ENCODE data around the gene LMF1.

Gene LMF1

GRCh38 chr16:850668-851067, 120.1 kb downstream of the LMF1 start:
- Histone ChIP-seq H3K4me1 (ENCODE audit: control insufficient read depth, insufficient read depth, low read length) (no peaks in the 10 kb centered on the region), H3K27me3 (ENCODE audit: control insufficient read depth, insufficient read depth, low read length) (no peaks in the 10 kb centered on the region), H3K27ac (ENCODE audit: low read depth, low read length) (no peak overlapping the region), H3K4me3 (ENCODE audit: low read depth, low read length) (no peak overlapping the region), H3K36me3 (ENCODE audit: control insufficient read depth, insufficient read depth, low read length) (no peaks in the 10 kb centered on the region), H3K9ac (ENCODE audit: low read depth, low read length) (no peak overlapping the region), H3K9me3 (ENCODE audit: control insufficient read depth, insufficient read depth, low read length) (peaks cover 41% of the 10 kb centered on the region)

GRCh38 chr16:848510-849253, 122.1 kb downstream of the LMF1 start:
- Histone ChIP-seq H3K4me1 (ENCODE audit: control insufficient read depth, insufficient read depth, low read length) (no peaks in the 10 kb centered on the region), H3K36me3 (ENCODE audit: control insufficient read depth, insufficient read depth, low read length) (no peaks in the 10 kb centered on the region), H3K9ac (ENCODE audit: low read depth, low read length) (no peak overlapping the region), H3K4me3 (ENCODE audit: low read depth, low read length) (no peak overlapping the region), H3K27ac (ENCODE audit: low read depth, low read length) (no peak overlapping the region), H3K27me3 (ENCODE audit: control insufficient read depth, insufficient read depth, low read length) (no peaks in the 10 kb centered on the region), H3K9me3 (ENCODE audit: control insufficient read depth, insufficient read depth, low read length) (peaks cover 41% of the 10 kb centered on the region)

DNA sequence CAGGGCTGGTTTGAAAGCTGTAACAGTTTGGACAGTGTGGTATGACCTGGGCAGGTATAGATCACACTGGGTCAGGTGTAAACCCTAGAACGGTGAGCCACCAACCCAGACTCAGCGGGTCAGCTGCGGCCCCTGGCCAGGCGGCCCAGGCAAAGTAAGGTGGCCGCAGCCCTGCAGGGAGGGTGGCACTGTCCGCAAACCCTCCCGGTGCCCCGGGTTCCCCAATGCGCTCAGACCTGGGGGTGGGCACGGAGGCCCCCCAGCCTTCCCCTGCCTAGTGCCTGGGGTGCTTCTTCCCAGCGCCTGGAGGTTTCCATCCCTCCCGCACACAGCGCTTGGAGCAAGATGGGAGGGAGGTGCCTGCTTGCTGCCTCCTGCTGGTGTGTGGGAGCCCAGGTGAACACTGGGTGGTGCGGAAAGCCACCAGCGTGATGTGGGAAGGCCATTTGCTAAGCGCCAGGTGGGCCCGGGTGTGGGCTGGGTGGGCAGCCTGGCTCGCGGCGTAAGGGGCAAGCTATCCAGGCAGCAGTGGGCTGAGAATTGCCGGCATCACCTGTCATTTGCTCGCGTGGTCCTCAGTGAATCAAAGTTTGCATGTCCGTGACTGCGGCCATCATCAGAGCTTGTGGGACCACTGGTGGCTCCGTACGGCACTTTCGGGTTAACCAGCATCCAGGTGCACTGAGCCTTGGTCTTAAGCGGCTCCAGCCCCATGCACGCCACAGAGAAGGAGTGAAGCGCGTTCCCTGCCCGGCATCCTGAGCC, 122.9 kb downstream of the LMF1 start:
- Histone ChIP-seq H3K4me1 (ENCODE audit: control insufficient read depth, insufficient read depth, low read length) (no peaks in the 10 kb centered on the region), H3K9me3 (ENCODE audit: control insufficient read depth, insufficient read depth, low read length) (peaks cover 41% of the 10 kb centered on the region), H3K4me3 (ENCODE audit: low read depth, low read length) (no peak overlapping the region), H3K9ac (ENCODE audit: low read depth, low read length) (no peak overlapping the region), H3K27me3 (ENCODE audit: control insufficient read depth, insufficient read depth, low read length) (no peaks in the 10 kb centered on the region), H3K27ac (ENCODE audit: low read depth, low read length) (no peak overlapping the region), H3K36me3 (ENCODE audit: control insufficient read depth, insufficient read depth, low read length) (no peaks in the 10 kb centered on the region)

- H3K27me3 ChIP-seq (ENCODE audit: control insufficient read depth, insufficient read depth, low read length): no peaks in the 10 kb centered on the region
- no peaks in the 10 kb centered on the region for H3K36me3 ChIP-seq (ENCODE audit: control insufficient read depth, insufficient read depth, low read length)
- H3K9me3 ChIP-seq (ENCODE audit: control insufficient read depth, insufficient read depth, low read length): peaks cover 39% of the 10 kb centered on the region
- H3K27ac ChIP-seq (ENCODE audit: low read depth, low read length): no peak overlapping the region
- no peaks in the 10 kb centered on the region for H3K4me1 ChIP-seq (ENCODE audit: control insufficient read depth, insufficient read depth, low read length)
- H3K9ac ChIP-seq (ENCODE audit: low read depth, low read length): no peak overlapping the region
- H3K4me3 ChIP-seq (ENCODE audit: low read depth, low read length): no peak overlapping the region
These were observed 123.6 kb downstream of the LMF1 start for GRCh38 chr16:847151-847550.

DNA sequence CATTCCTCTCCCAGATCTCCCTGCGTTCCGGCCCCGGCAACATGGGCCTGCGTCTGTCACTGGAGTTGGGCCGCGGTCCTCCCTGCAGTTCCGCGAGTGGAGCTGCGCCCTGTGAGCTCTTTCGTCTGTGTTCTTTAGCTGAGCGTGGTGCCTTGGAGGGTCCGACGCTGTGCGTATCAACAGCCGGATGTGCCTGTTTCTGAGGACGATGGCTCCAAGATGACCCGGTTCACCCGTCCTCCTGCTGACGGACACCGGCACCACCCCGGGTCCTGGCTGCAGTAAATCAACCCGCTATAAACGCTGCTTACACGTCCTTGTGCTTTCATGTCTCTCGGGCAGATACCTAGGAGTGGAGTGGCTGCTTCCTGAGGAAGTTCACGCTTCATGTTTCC, 125.4 kb downstream of the LMF1 start:
- no peaks in the 10 kb centered on the region for H3K36me3 ChIP-seq (ENCODE audit: control insufficient read depth, insufficient read depth, low read length)
- H3K4me3 ChIP-seq (ENCODE audit: low read depth, low read length): no peak overlapping the region
- H3K27me3 ChIP-seq (ENCODE audit: control insufficient read depth, insufficient read depth, low read length): no peaks in the 10 kb centered on the region
- H3K4me1 ChIP-seq (ENCODE audit: control insufficient read depth, insufficient read depth, low read length): no peaks in the 10 kb centered on the region
- peaks cover 21% of the 10 kb centered on the region for H3K9me3 ChIP-seq (ENCODE audit: control insufficient read depth, insufficient read depth, low read length)
- H3K9ac ChIP-seq (ENCODE audit: low read depth, low read length): no peak overlapping the region
- no peak overlapping the region for H3K27ac ChIP-seq (ENCODE audit: low read depth, low read length)

GRCh38 chr16:844638-845350, 126.0 kb downstream of the LMF1 start:
- H3K4me3 ChIP-seq (ENCODE audit: low read depth, low read length): no peak overlapping the region
- H3K36me3 ChIP-seq (ENCODE audit: control insufficient read depth, insufficient read depth, low read length): no peaks in the 10 kb centered on the region
- no peaks in the 10 kb centered on the region for H3K27me3 ChIP-seq (ENCODE audit: control insufficient read depth, insufficient read depth, low read length)
- no peaks in the 10 kb centered on the region for H3K4me1 ChIP-seq (ENCODE audit: control insufficient read depth, insufficient read depth, low read length)
- H3K9ac ChIP-seq (ENCODE audit: low read depth, low read length): no peak overlapping the region
- peaks cover 16% of the 10 kb centered on the region for H3K9me3 ChIP-seq (ENCODE audit: control insufficient read depth, insufficient read depth, low read length)
- no peak overlapping the region for H3K27ac ChIP-seq (ENCODE audit: low read depth, low read length)

- H3K4me3 ChIP-seq (ENCODE audit: low read depth, low read length): no peak overlapping the region
- no peaks in the 10 kb centered on the region for H3K27me3 ChIP-seq (ENCODE audit: control insufficient read depth, insufficient read depth, low read length)
- no peaks in the 10 kb centered on the region for H3K36me3 ChIP-seq (ENCODE audit: control insufficient read depth, insufficient read depth, low read length)
- no peak overlapping the region for H3K27ac ChIP-seq (ENCODE audit: low read depth, low read length)
- H3K4me1 ChIP-seq (ENCODE audit: control insufficient read depth, insufficient read depth, low read length): no peaks in the 10 kb centered on the region
- no peak overlapping the region for H3K9ac ChIP-seq (ENCODE audit: low read depth, low read length)
- peaks cover 7% of the 10 kb centered on the region for H3K9me3 ChIP-seq (ENCODE audit: control insufficient read depth, insufficient read depth, low read length)
These were observed 127.0 kb downstream of the LMF1 start for GRCh38 chr16:843771-844170.

DNA sequence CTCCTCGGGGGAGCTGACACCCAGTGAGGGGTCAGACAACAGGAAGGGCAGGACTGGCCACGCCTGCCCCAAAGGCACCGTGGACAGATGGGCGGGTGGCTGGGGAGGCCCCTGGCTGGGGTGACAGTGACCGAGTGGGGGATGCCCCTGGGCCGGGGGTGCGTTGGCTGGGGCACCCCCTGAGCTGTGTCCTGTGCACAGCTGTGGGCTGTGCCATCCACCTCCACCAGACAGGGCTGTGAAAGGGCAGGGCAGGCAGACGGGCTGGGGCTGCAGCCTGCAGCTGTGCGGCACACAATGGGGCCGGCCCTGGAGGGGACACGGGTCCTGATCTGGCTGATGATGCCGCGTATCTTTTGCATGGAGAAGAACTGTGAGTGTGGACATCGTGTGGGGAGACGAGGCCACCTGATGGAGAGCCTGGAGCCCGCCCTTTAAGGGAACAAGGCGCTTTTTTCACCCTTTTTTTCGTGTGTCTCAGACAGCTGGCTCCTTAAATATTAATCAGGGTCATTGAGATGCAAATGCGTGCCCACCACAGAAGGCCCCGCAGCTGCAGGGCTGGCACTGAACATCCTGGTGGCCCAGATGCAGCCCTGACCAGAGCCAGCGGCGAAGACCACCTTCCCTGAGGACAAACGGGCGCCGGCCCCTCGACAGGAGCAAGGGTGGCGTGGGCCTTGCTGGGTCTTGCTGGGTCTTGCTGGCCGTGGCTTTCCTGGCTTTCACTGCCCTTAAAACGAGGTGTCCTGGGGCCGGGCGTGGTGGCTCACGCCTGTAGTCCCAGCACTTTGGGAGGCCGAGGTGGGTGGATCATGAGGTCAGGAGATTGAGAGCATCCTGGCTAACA, 127.8 kb downstream of the LMF1 start:
- H3K9me3 ChIP-seq (ENCODE audit: control insufficient read depth, insufficient read depth, low read length): no peaks in the 10 kb centered on the region; the same call in 1 of the 2 replicates
- no peaks in the 10 kb centered on the region for H3K27me3 ChIP-seq (ENCODE audit: control insufficient read depth, insufficient read depth, low read length)
- H3K36me3 ChIP-seq (ENCODE audit: control insufficient read depth, insufficient read depth, low read length): no peaks in the 10 kb centered on the region
- H3K9ac ChIP-seq (ENCODE audit: low read depth, low read length): no peak overlapping the region
- H3K4me1 ChIP-seq (ENCODE audit: control insufficient read depth, insufficient read depth, low read length): no peaks in the 10 kb centered on the region
- H3K4me3 ChIP-seq (ENCODE audit: low read depth, low read length): no peak overlapping the region
- H3K27ac ChIP-seq (ENCODE audit: low read depth, low read length): no peak overlapping the region

DNA sequence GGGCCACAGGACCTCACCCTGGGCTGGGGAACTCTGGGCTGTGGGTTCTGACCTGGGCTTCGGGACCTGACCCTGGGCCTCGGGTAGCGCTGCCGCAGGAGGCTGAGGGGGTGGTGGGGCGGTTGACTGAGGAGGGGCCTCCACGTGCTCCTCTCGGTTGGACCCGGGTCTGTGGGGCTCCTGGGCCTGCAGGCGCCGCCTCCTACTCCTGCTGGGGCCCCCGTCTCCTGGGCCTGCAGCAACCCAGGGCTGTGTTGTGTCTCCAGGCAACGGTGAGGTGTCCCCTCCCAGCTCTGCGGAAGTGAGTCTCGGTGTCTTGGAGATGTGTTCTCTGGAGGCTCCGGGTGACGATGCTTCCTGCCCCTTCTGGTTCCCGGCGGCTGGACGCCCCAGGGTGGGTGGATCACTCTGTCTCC, 128.7 kb downstream of the LMF1 start:
- Histone ChIP-seq H3K36me3 (ENCODE audit: control insufficient read depth, insufficient read depth, low read length) (no peaks in the 10 kb centered on the region), H3K4me3 (ENCODE audit: low read depth, low read length) (no peak overlapping the region), H3K27ac (ENCODE audit: low read depth, low read length) (no peak overlapping the region), H3K9ac (ENCODE audit: low read depth, low read length) (no peak overlapping the region), H3K4me1 (ENCODE audit: control insufficient read depth, insufficient read depth, low read length) (no peaks in the 10 kb centered on the region), H3K9me3 (ENCODE audit: control insufficient read depth, insufficient read depth, low read length) (no peaks in the 10 kb centered on the region; the same call in 1 of the 2 replicates), H3K27me3 (ENCODE audit: control insufficient read depth, insufficient read depth, low read length) (no peaks in the 10 kb centered on the region)

DNA sequence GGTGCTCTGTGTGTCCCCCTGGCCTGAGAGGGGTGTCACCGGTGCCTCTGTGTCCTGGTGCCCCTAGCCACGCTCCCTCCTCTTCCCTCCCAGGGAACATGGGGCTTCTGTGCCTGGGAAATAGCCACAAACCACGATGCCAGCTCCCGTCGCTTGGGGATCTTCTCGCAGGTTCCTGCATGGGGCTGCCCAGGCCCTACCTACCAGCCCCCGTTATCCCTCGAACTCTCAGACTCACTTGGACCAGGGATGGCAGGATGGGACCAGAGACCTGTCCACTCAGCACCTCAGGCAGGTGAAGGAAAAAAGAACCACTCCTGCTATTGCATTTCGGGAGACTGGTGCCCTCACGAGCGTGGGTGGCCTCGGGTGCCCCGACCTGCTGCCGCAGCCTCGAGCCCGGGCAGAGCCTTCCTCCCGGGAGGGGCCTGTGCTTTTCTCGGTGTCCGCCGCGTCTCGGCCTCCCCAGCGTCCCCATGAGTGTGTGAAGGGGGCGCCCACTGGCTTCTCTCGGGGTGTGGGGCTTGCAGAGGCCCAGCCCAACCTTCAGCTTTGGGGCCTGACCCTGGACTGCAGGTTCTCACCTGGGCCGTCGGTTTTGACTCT, 129.2 kb downstream of the LMF1 start:
- Histone ChIP-seq H3K4me3 (ENCODE audit: low read depth, low read length) (no peak overlapping the region), H3K27me3 (ENCODE audit: control insufficient read depth, insufficient read depth, low read length) (no peaks in the 10 kb centered on the region), H3K27ac (ENCODE audit: low read depth, low read length) (no peak overlapping the region), H3K9ac (ENCODE audit: low read depth, low read length) (no peak overlapping the region), H3K9me3 (ENCODE audit: control insufficient read depth, insufficient read depth, low read length) (0 out of 2 replicates have a peak, but pooled peaks cover 3% of the 10 kb centered on the region), H3K36me3 (ENCODE audit: control insufficient read depth, insufficient read depth, low read length) (no peaks in the 10 kb centered on the region), H3K4me1 (ENCODE audit: control insufficient read depth, insufficient read depth, low read length) (no peaks in the 10 kb centered on the region)
